H1 (cell line): ENCODE measurements around the gene PEX1. TPM values are rescaled to one million over a fixed set of nuclear protein-coding genes. Genes with fewer than 3 reads are reported as not detected.
"Not testable (repeated sequence)": the region's sequence is repeated elsewhere in the genome, so short reads cannot be mapped to it uniquely, and the experiment has no call there.

Source experiments
- CTCF ChIA-PET: fragments of 300-600 bp; sonication (Branson Sonifier 250); formaldehyde crosslinking; loops from one replicate; lab custom pipeline; 2021; ENCODE audit not compliant: partially characterized antibody; lab: Charles Lee
- POLR2A ChIA-PET: fragments of 300-600 bp; sonication (Branson Sonifier 250); formaldehyde crosslinking; loops from one replicate; lab custom pipeline; 2021; ENCODE audit warnings: inconsistent platforms; ENCODE audit not compliant: partially characterized antibody; lab: Charles Lee
- DNase-seq, 2 experiments: peaks; one replicate each; pipeline versions ENCODE4 v3.0.0 to v3.0.0-alpha.2; 2010 to 2022; ENCODE audit warnings: low spot score in 2 of 2, low read depth in 1 of 2, mixed read lengths in 1 of 2
- FAIRE-seq: peaks from 2 replicates; lab custom pipeline; 2011; peaks lifted over from hg19 to GRCh38; lab: Jason Lieb, UNC
- H2AFZ ChIP-seq: 2 replicates; pipeline ENCODE4 v1.8.1; 2012; ENCODE audit warnings: low read length, inconsistent platforms
- H2AK5ac ChIP-seq: 2 replicates; pipeline ENCODE4 v1.6.1; 2013; ENCODE audit warnings: low read depth, low read length
- H2BK120ac ChIP-seq: replicated peaks from 2 replicates; pipeline ENCODE3; 2013; ENCODE audit warnings: low read depth, low read length, inconsistent platforms
- H2BK12ac ChIP-seq: 2 replicates; pipeline ENCODE4 v1.6.1; 2013; ENCODE audit warnings: low read depth, low read length
- H2BK15ac ChIP-seq: 2 replicates; pipeline ENCODE4 v1.6.1; 2013; ENCODE audit warnings: low read length
- H2BK20ac ChIP-seq: 2 replicates; pipeline ENCODE4 v1.6.1; 2013; ENCODE audit warnings: low read length
- H2BK5ac ChIP-seq: 2 replicates; pipeline ENCODE4 v1.6.1; 2013; ENCODE audit warnings: low read depth, low read length
- H3K14ac ChIP-seq: 2 replicates; pipeline ENCODE4 v1.6.1; 2013; ENCODE audit warnings: inconsistent platforms; ENCODE audit not compliant: insufficient read length
- H3K18ac ChIP-seq: 2 replicates; pipeline ENCODE4 v1.6.1; 2013; ENCODE audit warnings: low read length; ENCODE audit errors: extremely low read depth
- H3K23ac ChIP-seq: 2 replicates; pipeline ENCODE4 v1.6.1; 2013; ENCODE audit warnings: inconsistent platforms; ENCODE audit not compliant: insufficient read length
- H3K23me2 ChIP-seq: 2 replicates; pipeline ENCODE4 v1.6.1; 2013; ENCODE audit warnings: low read depth, low read length
- H3K27ac ChIP-seq: 2 replicates; pipeline ENCODE4 v1.6.1; 2011; ENCODE audit warnings: low read depth, low read length, inconsistent platforms
- H3K27me3 ChIP-seq, 4 experiments: replicated peaks in 1 of 4; 1 replicate in 1 of 4; 2 replicates in 3 of 4; pipeline versions ENCODE4 v1.6.1 to v1.8.1; 2011 to 2013; ENCODE audit warnings: low read length in 3 of 4, mild to moderate bottlenecking in 3 of 4, inconsistent platforms in 2 of 4, mixed read lengths in 2 of 4, moderate library complexity in 1 of 4; ENCODE audit not compliant: control insufficient read depth in 3 of 4, insufficient read depth in 3 of 4; ENCODE audit errors: extremely low read depth in 1 of 4
- H3K36me3 ChIP-seq, 4 experiments: 2 replicates each; pipeline versions ENCODE4 v1.6.1 to v1.8.1; 2011 to 2013; ENCODE audit warnings: mild to moderate bottlenecking in 4 of 4, low read length in 3 of 4, moderate library complexity in 2 of 4, control low read depth in 1 of 4, inconsistent platforms in 1 of 4; ENCODE audit not compliant: insufficient read depth in 4 of 4, control insufficient read depth in 2 of 4
- H3K4ac ChIP-seq: replicated peaks from 2 replicates; pipeline ENCODE3; 2013; ENCODE audit warnings: low read length, low read depth, mixed read lengths, inconsistent platforms; ENCODE audit not compliant: insufficient read length
- H3K4me1 ChIP-seq, 4 experiments: replicated peaks in 1 of 4; 1 replicate in 1 of 4; 2 replicates in 3 of 4; pipeline versions ENCODE4 v1.6.1 to v1.8.1; 2011 to 2013; ENCODE audit warnings: low read length in 3 of 4, inconsistent platforms in 2 of 4, mixed read lengths in 1 of 4; ENCODE audit not compliant: insufficient read depth in 4 of 4, control insufficient read depth in 3 of 4
- H3K4me2 ChIP-seq, 2 experiments: 2 replicates each; pipeline versions ENCODE4 v1.6.1 to v1.8.1; 2011 to 2013; ENCODE audit warnings: low read depth in 2 of 2, low read length in 2 of 2, control low read depth in 1 of 2, inconsistent platforms in 1 of 2, mild to moderate bottlenecking in 1 of 2; ENCODE audit not compliant: insufficient read depth in 1 of 2
- H3K4me3 ChIP-seq, 4 experiments: fragments of 200-600, 300-600 bp in 1 of 4; sonication (generic), shearing (Covaris generic), sonication (Bioruptor Twin) in 1 of 4; 2 replicates each; pipeline versions ENCODE4 v1.5.1 to v1.8.1; 2011 to 2016; ENCODE audit warnings: low read length in 4 of 4, low read depth in 3 of 4, control low read depth in 2 of 4, inconsistent platforms in 2 of 4, mild to moderate bottlenecking in 2 of 4, mixed read lengths in 1 of 4, moderate library complexity in 1 of 4; ENCODE audit not compliant: insufficient read depth in 2 of 4; ENCODE audit errors: extremely low read depth in 1 of 4
- H3K56ac ChIP-seq: replicated peaks from 2 replicates; pipeline ENCODE3; 2013; ENCODE audit warnings: low read depth, mild to moderate bottlenecking, mixed read lengths, low read length, inconsistent platforms; ENCODE audit not compliant: insufficient read length
- H3K79me1 ChIP-seq: 2 replicates; pipeline ENCODE4 v1.6.1; 2013; ENCODE audit warnings: low read depth, low read length, control low read depth
- H3K79me2 ChIP-seq, 2 experiments: 2 replicates each; pipeline versions ENCODE4 v1.6.1 to v1.8.1; 2012 to 2013; ENCODE audit warnings: low read length in 2 of 2, mild to moderate bottlenecking in 2 of 2, inconsistent platforms in 1 of 2; ENCODE audit not compliant: insufficient read depth in 2 of 2, control insufficient read depth in 1 of 2
- H3K9ac ChIP-seq, 4 experiments: replicated peaks in 1 of 4; 1 replicate in 1 of 4; 2 replicates in 3 of 4; pipeline versions ENCODE4 v1.6.1 to v1.8.1; 2011 to 2013; ENCODE audit warnings: low read depth in 3 of 4, low read length in 3 of 4, control low read depth in 2 of 4, mild to moderate bottlenecking in 2 of 4, moderate library complexity in 2 of 4, inconsistent platforms in 1 of 4; ENCODE audit errors: extremely low read depth in 1 of 4
- H3K9me3 ChIP-seq, 2 experiments: 2 replicates each; pipeline versions ENCODE4 v1.6.1 to v1.8.1; 2012 to 2013; ENCODE audit warnings: mild to moderate bottlenecking in 2 of 2, moderate library complexity in 2 of 2, control low read depth in 1 of 2, inconsistent platforms in 1 of 2, low read depth in 1 of 2, low read length in 1 of 2, mixed read lengths in 1 of 2; ENCODE audit not compliant: insufficient read depth in 2 of 2
- H4K20me1 ChIP-seq, 2 experiments: replicated peaks in 1 of 2; 2 replicates each; pipeline versions ENCODE3 to v1.8.1; 2011 to 2013; ENCODE audit warnings: inconsistent platforms in 2 of 2, low read length in 2 of 2, mild to moderate bottlenecking in 1 of 2; ENCODE audit not compliant: insufficient read depth in 2 of 2, control insufficient read depth in 1 of 2
- H4K5ac ChIP-seq: 2 replicates; pipeline ENCODE4 v1.6.1; 2013; ENCODE audit warnings: low read length, low read depth, mixed read lengths, inconsistent platforms; ENCODE audit not compliant: insufficient read length
- H4K8ac ChIP-seq: 2 replicates; pipeline ENCODE4 v1.8.0; 2013; ENCODE audit warnings: mild to moderate bottlenecking, moderate library complexity, low read length, inconsistent platforms; ENCODE audit not compliant: insufficient read depth; ENCODE audit errors: extremely low read depth
- H4K91ac ChIP-seq: replicated peaks from 2 replicates; pipeline ENCODE3; 2013; ENCODE audit warnings: low read length, mixed read lengths, inconsistent platforms; ENCODE audit not compliant: insufficient read length
- WGBS, 2 experiments: shearing (Covaris generic) in 1 of 2; methylation state at CpG; one replicate each; pipeline versions ENCODE4 v1.1.6 to v1.1.7; 2013 to 2015; ENCODE audit warnings: low lambda C conversion rate in 2 of 2, mixed read lengths in 2 of 2, inconsistent platforms in 1 of 2, low coverage in 1 of 2, missing lambda C conversion rate in 1 of 2; ENCODE audit not compliant: insufficient replicate concordance in 2 of 2, insufficient coverage in 1 of 2, insufficient read length in 1 of 2; ENCODE audit errors: extremely low coverage in 1 of 2, missing lambda C conversion rate in 1 of 2; 5-methylcytosine and 5-hydroxymethylcytosine counted together
- polyA plus RNA-seq, 7 experiments: library from polyadenylated mRNA; depleted of rRNA in 3 of 7; stranded (reverse) in 5 of 7; unstranded in 2 of 7; fragments of >200 nt in 5 of 7; fragments of 200-250 nt in 2 of 7; gene quantifications; 1 replicate in 5 of 7; 2 replicates in 1 of 7; 4 replicates in 1 of 7; pipeline versions ENCODE4 v1.2.1 to v1.2.3, GENCODE V29; 2011 to 2013; ENCODE audit warnings: missing spikeins in 2 of 7, mixed read lengths in 2 of 7
- total RNA-seq: library from RNA; stranded (reverse); fragmentation: NEBNext Ultra II Directional; extraction: Animal tissue kit (Norgen Biotek cat#: 25700); gene quantifications from 2 replicates; pipeline ENCODE4 v1.2.1, GENCODE V29; 2021

PEX1 gene
- total and polyA plus RNA-seq, 2 of the 8 experiments (the other 6 are each of a cell fraction or from before 2014, with no cell fraction given) = 16.4 to 23.9 TPM

DNA sequence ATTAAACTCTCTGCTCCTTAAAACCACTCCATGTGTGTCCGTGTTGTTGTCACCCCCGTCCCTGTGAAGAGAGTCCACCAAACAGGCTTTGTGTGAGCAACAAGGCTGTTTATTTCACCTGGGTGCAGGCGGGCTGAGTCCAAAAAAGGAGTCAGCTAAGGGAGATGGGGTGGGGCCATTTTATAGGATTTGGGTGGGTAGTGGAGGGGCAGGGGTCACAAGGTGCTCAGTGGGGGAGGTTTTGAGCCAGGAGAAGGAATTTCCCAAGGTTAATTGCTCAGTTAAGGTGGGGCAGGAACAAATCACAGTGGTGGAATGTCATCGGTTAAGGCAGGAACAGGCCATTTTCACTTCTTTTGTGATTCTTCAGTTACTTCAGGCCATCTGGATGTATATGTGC lies 49.2 kb downstream of the PEX1 start:
- not testable (repeated sequence) for H2BK15ac ChIP-seq, H4K91ac ChIP-seq, H3K9ac ChIP-seq, H4K20me1 ChIP-seq, H3K79me1 ChIP-seq, H4K8ac ChIP-seq, DNase-seq, H3K56ac ChIP-seq, H2BK5ac ChIP-seq, H3K4me3 ChIP-seq, H3K4me2 ChIP-seq, H3K4me1 ChIP-seq, H2AFZ ChIP-seq, H4K5ac ChIP-seq, H3K36me3 ChIP-seq, H3K9me3 ChIP-seq, H3K79me2 ChIP-seq, H3K23ac ChIP-seq, H2BK20ac ChIP-seq, H3K27me3 ChIP-seq, H3K4ac ChIP-seq, H3K18ac ChIP-seq, H3K23me2 ChIP-seq, H2AK5ac ChIP-seq, H3K27ac ChIP-seq, H2BK12ac ChIP-seq, FAIRE-seq, H3K14ac ChIP-seq, H2BK120ac ChIP-seq
- WGBS, 2 experiments = 100% methylated on average over 4 of the region's 4 CpGs; no CpG with 5 or more reads in 1 of the 2 experiments
- POLR2A ChIA-PET = interaction anchor here (0.6 to 1.4 kb wide), 3 partner anchors 11 to 29 kb away, joined by 3 to 4 read pairs (median 3); no protein-coding TSS in a partner anchor
- CTCF ChIA-PET = interaction anchor here (1.1 kb wide), 1 partner anchor 45 kb away, joined by 3 read pairs; no protein-coding TSS in a partner anchor
